Fibroblast of skin of right quadriceps (primary cell): ENCODE measurements around the gene WFDC5.
"Not testable (repeated sequence)": the region's sequence is repeated elsewhere in the genome, so short reads cannot be mapped to it uniquely, and the experiment has no call there.

Experiments used
- DNase-seq: peaks from one replicate; pipeline ENCODE4 v3.0.0-alpha.2; 2013

The WFDC5 gene

GRCh38 chr20:45087097-45087790 lies 27.7 kb downstream of the WFDC5 start:
- DNase-seq = no peak

GRCh38 chr20:45085867-45086266 lies 29.1 kb downstream of the WFDC5 start:
- DNase-seq = no peak

GRCh38 chr20:45085289-45085688 lies 29.7 kb downstream of the WFDC5 start:
- no peak for DNase-seq

GRCh38 chr20:45083127-45083526 lies 31.8 kb downstream of the WFDC5 start:
- no peak for DNase-seq

GRCh38 chr20:45082468-45082867 lies 32.5 kb downstream of the WFDC5 start:
- DNase-seq = no peak

GRCh38 chr20:45080867-45081624 lies 33.9 kb downstream of the WFDC5 start:
- DNase-seq = peak; percentile 32

- DNase-seq = no peak
These were observed 37.4 kb downstream of the WFDC5 start for GRCh38 chr20:45077559-45077958.

GRCh38 chr20:45073221-45073620 lies 41.8 kb downstream of the WFDC5 start:
- DNase-seq = no peak

GRCh38 chr20:45072066-45072465 lies 42.9 kb downstream of the WFDC5 start:
- DNase-seq = no peak

GRCh38 chr20:45070932-45071632 lies 43.9 kb downstream of the WFDC5 start:
- DNase-seq = no peak

GRCh38 chr20:45069261-45069660 lies 45.7 kb downstream of the WFDC5 start:
- DNase-seq = no peak

- peak; percentile 67 for DNase-seq
These were observed 47.4 kb downstream of the WFDC5 start for GRCh38 chr20:45067558-45067957.

- no peak for DNase-seq
These were observed 47.9 kb downstream of the WFDC5 start for GRCh38 chr20:45067087-45067486.

GRCh38 chr20:45066372-45066771 lies 48.6 kb downstream of the WFDC5 start:
- peak; percentile 22 for DNase-seq

- no peak for DNase-seq
These were observed 50.2 kb downstream of the WFDC5 start for GRCh38 chr20:45064812-45065211.

GRCh38 chr20:45063107-45063506 lies 51.9 kb downstream of the WFDC5 start:
- not testable (repeated sequence) for DNase-seq

GRCh38 chr20:45061244-45061643 lies 53.7 kb downstream of the WFDC5 start:
- peak; percentile 78 for DNase-seq

- DNase-seq = no peak
These were observed 54.7 kb downstream of the WFDC5 start for GRCh38 chr20:45060294-45060693.
